ENCODE measurements around the gene ILK. TPM values are rescaled to one million over a fixed set of nuclear protein-coding genes. Genes with fewer than 3 reads are reported as not detected.

ILK gene
- total RNA-seq, 2 donors from 2014 or later: 82.8 to 137 TPM

- Histone ChIP-seq H3K36me3 (replicated peaks in 1 of 2; ENCODE audit: insufficient read depth in 1 of 2, low read depth in 2 of 2) (peaks cover 0 to 20% of the 10 kb centered on the region in 2 donors), H3K4me1 (peaks cover 51% of the 10 kb centered on the region), H3K4me3 (no peak overlapping the region), H3K9me3 (no peaks in the 10 kb centered on the region), H3K27ac (peak overlapping the region; percentile 59 to 97 (median 93)), H3K27me3 (no peaks in the 10 kb centered on the region)
- intact Hi-C loops (cut with DNase I): loop anchor here (10.0 kb wide), 1 partner anchor 122 kb away; the partner anchor contains the start of genes ARFIP2 and TIMM10B
- ATAC-seq (no peak), DNase-seq (no peak)
- no peak for TF ChIP-seq POLR2A (IDR thresholded peaks at IDR 0.05)
- no peak for TF ChIP-seq CTCF (IDR thresholded peaks at IDR 0.05)
Observed at GRCh38 chr11:6607190-6607795, 3.7 kb downstream of the ILK start.

DNA sequence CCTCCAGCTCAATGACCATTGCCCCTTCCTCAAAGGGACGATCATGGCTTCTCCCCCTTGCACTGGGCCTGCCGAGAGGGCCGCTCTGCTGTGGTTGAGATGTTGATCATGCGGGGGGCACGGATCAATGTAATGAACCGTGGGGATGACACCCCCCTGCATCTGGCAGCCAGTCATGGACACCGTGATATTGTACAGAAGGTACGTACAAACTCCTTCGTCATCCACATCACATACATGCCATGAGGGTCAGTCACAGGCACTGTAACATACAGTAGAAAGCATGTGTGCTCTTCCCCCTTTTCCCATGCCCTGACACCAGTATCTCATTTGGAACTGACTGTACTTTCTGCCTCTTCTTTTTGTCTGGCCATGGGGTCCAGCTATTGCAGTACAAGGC is 4.4 kb downstream of the ILK start:
- H3K4me3 ChIP-seq: no peak overlapping the region
- H3K9me3 ChIP-seq: no peaks in the 10 kb centered on the region
- H3K4me1 ChIP-seq: peaks cover 47% of the 10 kb centered on the region
- ATAC-seq: no peak
- TF ChIP-seq POLR2A (IDR thresholded peaks at IDR 0.05) (no peak), CTCF (IDR thresholded peaks at IDR 0.05) (no peak)
- no peak for DNase-seq
- 80 to 84% methylated on average over 9 of the region's 9 CpGs for WGBS, 2 donors
- H3K27ac ChIP-seq: peak overlapping the region in 3 of 4 donors; percentile 90 to 97 (median 96)
- H3K36me3 ChIP-seq (replicated peaks in 1 of 2; ENCODE audit: insufficient read depth in 1 of 2, low read depth in 2 of 2): peaks cover 0 to 20% of the 10 kb centered on the region in 2 donors
- intact Hi-C loops (cut with DNase I): loop anchor here (10.0 kb wide), 1 partner anchor 123 kb away; the partner anchor contains the start of genes ARFIP2 and TIMM10B
- no peaks in the 10 kb centered on the region for H3K27me3 ChIP-seq

DNA sequence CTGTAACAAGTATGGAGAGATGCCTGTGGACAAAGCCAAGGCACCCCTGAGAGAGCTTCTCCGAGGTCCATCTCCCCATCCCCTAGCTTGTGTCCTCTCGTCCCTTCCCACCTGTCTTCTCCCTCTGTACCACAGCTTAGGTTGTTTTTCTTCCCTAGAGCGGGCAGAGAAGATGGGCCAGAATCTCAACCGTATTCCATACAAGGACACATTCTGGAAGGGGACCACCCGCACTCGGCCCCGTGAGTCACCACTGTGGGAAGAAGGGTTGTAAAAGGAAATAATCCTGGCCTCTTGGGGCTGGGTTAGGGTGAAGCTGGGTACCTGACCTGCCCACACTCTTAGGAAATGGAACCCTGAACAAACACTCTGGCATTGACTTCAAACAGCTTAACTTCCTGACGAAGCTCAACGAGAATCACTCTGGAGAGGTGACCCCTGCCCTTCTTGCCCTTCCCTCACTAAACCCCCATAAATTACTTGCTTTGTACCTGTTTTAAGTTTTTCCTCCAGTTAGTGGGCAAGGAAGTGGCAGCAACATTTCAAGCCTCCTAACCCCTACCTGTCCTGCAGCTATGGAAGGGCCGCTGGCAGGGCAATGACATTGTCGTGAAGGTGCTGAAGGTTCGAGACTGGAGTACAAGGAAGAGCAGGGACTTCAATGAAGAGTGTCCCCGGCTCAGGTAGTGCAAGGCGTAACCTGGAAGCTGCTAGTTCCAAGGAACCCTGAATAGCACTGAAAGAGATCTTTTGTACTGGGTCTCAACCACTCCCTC is 5.3 kb downstream of the ILK start:
- intact Hi-C loops (cut with DNase I): loop anchor here (10.0 kb wide), 1 partner anchor 124 kb away; the partner anchor contains the start of genes ARFIP2 and TIMM10B
- no peak for TF ChIP-seq CTCF (IDR thresholded peaks at IDR 0.05)
- TF ChIP-seq POLR2A (IDR thresholded peaks at IDR 0.05): no peak
- 85 to 90% methylated on average over 14 of the region's 14 CpGs for WGBS, 2 donors
- Histone ChIP-seq H3K9me3 (no peaks in the 10 kb centered on the region), H3K27ac (peak overlapping the region in 3 of 4 donors; percentile 3 to 97 (median 96)), H3K36me3 (replicated peaks in 1 of 2; ENCODE audit: insufficient read depth in 1 of 2, low read depth in 2 of 2) (peaks cover 0 to 20% of the 10 kb centered on the region in 2 donors), H3K4me1 (peaks cover 55% of the 10 kb centered on the region), H3K27me3 (no peaks in the 10 kb centered on the region), H3K4me3 (no peak overlapping the region)
- ATAC-seq: no peak
- no peak for DNase-seq

DNA sequence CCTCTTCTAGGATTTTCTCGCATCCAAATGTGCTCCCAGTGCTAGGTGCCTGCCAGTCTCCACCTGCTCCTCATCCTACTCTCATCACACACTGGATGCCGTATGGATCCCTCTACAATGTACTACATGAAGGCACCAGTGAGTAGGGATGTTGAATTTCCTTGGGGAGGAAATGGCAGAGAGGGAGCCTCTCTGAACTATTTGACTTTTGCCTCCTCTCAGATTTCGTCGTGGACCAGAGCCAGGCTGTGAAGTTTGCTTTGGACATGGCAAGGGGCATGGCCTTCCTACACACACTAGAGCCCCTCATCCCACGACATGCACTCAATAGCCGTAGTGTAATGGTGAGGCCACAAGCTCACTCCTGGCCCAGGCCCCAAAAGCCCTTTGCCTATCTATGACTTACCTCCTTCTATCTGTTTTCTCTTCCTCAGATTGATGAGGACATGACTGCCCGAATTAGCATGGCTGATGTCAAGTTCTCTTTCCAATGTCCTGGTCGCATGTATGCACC is 6.0 kb downstream of the ILK start:
- Histone ChIP-seq H3K4me1 (peaks cover 55% of the 10 kb centered on the region), H3K4me3 (no peak overlapping the region), H3K36me3 (replicated peaks in 1 of 2; ENCODE audit: insufficient read depth in 1 of 2, low read depth in 2 of 2) (peaks cover 0 to 20% of the 10 kb centered on the region in 2 donors), H3K9me3 (no peaks in the 10 kb centered on the region), H3K27me3 (no peaks in the 10 kb centered on the region), H3K27ac (peak overlapping the region in 3 of 4 donors; percentile 3 to 97 (median 5))
- 70 to 79% methylated on average over 8 of the region's 8 CpGs for WGBS, 2 donors
- TF ChIP-seq CTCF (IDR thresholded peaks at IDR 0.05) (no peak), POLR2A (IDR thresholded peaks at IDR 0.05) (no peak)
- ATAC-seq (no peak), DNase-seq (no peak)
- intact Hi-C loops (cut with DNase I): loop anchor here (10.0 kb wide), 1 partner anchor 125 kb away; the partner anchor contains the start of genes ARFIP2 and TIMM10B

Measured in body of pancreas (tissue), 4 donors.